Ovary (tissue), 3 donors: ENCODE results near the gene TMEM271.

Experiments
- EP300 ChIP-seq: sonication (generic); formaldehyde crosslinking; IDR thresholded peaks from one replicate; pipeline ENCODE4 v1.6.1; 2017; ENCODE audit warnings: antibody characterized with exemption
- POLR2A ChIP-seq: fragments of 450-650 bp; IDR thresholded peaks from one replicate; pipeline ENCODE4 v1.6.1; 2017; ENCODE audit warnings: antibody characterized with exemption, mild to moderate bottlenecking, moderate library complexity
- TF ChIP-seq, protein P1 (sequence below), 3 donors: fragments of 450-650 bp in 2 of 3; fragments of 200-600 bp in 1 of 3; IDR thresholded peaks; one replicate each; pipeline versions ENCODE4 v1.5.1 to v1.8.0; 2016 to 2022; ENCODE audit warnings: antibody characterized with exemption in 3 of 3, mild to moderate bottlenecking in 1 of 3
- donor health status: DM: no; HTN: no; CAD: no.

- TF ChIP-seq, protein P1, sequence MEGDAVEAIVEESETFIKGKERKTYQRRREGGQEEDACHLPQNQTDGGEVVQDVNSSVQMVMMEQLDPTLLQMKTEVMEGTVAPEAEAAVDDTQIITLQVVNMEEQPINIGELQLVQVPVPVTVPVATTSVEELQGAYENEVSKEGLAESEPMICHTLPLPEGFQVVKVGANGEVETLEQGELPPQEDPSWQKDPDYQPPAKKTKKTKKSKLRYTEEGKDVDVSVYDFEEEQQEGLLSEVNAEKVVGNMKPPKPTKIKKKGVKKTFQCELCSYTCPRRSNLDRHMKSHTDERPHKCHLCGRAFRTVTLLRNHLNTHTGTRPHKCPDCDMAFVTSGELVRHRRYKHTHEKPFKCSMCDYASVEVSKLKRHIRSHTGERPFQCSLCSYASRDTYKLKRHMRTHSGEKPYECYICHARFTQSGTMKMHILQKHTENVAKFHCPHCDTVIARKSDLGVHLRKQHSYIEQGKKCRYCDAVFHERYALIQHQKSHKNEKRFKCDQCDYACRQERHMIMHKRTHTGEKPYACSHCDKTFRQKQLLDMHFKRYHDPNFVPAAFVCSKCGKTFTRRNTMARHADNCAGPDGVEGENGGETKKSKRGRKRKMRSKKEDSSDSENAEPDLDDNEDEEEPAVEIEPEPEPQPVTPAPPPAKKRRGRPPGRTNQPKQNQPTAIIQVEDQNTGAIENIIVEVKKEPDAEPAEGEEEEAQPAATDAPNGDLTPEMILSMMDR (IDR thresholded peaks at IDR 0.05) = no peak
- no peak for TF ChIP-seq POLR2A
- no peak for TF ChIP-seq EP300
These were observed 49.1 kb downstream of the TMEM271 start for GRCh38 chr4:526971-527460.
